LNCaP clone FGC (cell line): ENCODE results near the gene SRSF10.

Source experiments
- DNase-seq: peaks from one replicate; pipeline ENCODE4 v3.0.0-alpha.2; 2011; ENCODE audit warnings: low read depth
- H3K4me3 ChIP-seq: 2 replicates; pipeline ENCODE4 v1.5.1; 2011; ENCODE audit warnings: mild to moderate bottlenecking, low read depth, low read length, control low read depth
- TF ChIP-seq, protein P1 (sequence below): IDR thresholded peaks from 2 replicates; pipeline ENCODE4 v1.5.1; 2012; ENCODE audit warnings: mild to moderate bottlenecking; ENCODE audit not compliant: control insufficient read depth, insufficient read depth; ENCODE audit errors: extremely low read depth

SRSF10 gene

DNA sequence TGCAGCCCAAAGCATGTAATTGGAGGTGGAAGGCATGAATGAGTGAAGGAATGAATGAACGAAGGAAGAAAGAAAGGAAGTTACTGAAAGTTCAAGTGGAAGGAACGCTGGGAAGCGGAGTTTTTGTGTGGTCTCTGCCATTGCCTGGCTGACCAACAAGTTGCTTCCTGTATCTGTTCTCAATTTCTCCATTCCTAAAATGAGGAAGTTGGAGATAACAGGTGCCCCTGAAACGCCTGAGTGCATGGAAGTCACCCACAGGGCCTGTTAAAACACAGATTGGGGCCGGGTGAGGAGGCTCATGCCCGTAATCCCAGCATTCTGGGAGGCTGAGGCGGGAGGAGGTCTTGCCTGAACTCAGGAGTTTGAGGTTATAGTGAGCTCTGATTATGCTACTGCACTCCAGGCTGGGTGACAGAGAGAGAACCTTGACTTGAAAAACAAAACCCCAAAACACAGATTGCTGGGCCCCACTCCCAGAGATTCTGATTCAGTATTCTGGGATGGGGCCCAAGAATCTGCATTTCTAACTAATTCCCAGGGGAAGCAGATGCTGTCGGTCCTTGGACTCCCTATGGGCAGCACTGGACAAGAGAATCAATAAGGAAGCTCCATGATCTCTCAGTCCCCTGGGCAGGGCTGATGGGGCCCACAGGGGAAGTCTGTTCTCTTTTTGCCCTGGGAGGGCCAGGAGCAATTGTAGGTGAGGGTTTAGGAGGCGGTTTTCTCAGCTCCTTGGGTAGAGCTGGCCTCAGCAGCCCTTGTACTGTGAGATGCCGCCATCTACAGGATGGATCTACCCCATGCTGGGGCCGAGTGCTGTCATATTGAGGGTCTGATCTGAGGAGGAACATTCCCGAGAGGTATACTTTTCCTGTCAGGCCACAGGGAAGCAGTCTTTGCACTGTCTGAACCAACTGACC is 63.7 kb downstream of the SRSF10 start:
- no peak overlapping the region for H3K4me3 ChIP-seq
- TF ChIP-seq, protein P1, sequence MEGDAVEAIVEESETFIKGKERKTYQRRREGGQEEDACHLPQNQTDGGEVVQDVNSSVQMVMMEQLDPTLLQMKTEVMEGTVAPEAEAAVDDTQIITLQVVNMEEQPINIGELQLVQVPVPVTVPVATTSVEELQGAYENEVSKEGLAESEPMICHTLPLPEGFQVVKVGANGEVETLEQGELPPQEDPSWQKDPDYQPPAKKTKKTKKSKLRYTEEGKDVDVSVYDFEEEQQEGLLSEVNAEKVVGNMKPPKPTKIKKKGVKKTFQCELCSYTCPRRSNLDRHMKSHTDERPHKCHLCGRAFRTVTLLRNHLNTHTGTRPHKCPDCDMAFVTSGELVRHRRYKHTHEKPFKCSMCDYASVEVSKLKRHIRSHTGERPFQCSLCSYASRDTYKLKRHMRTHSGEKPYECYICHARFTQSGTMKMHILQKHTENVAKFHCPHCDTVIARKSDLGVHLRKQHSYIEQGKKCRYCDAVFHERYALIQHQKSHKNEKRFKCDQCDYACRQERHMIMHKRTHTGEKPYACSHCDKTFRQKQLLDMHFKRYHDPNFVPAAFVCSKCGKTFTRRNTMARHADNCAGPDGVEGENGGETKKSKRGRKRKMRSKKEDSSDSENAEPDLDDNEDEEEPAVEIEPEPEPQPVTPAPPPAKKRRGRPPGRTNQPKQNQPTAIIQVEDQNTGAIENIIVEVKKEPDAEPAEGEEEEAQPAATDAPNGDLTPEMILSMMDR, result peak; percentile 51
- DNase-seq, result peak; percentile 10

DNA sequence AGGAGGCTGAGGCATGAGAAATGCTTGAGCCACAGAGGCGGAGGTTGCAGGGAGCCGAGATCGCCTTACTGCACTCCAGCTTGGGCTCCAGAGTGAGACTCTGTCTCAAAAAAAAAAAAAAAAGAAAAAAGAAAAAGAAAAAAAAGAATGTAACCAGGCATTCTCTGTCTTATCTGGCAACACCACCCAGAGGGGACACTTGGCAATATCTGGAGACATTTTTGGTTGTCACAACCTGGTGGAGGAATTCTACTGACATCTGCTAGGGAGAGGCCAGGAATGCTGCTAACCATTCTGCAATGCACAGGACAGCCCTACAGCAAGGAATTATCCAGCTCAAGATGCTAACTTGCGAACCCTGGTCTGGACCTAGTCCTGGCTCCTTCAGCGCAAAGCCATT is 64.7 kb downstream of the SRSF10 start:
- no peak for DNase-seq
- TF ChIP-seq, protein P1, result no peak
- H3K4me3 ChIP-seq, result no peak overlapping the region

DNA sequence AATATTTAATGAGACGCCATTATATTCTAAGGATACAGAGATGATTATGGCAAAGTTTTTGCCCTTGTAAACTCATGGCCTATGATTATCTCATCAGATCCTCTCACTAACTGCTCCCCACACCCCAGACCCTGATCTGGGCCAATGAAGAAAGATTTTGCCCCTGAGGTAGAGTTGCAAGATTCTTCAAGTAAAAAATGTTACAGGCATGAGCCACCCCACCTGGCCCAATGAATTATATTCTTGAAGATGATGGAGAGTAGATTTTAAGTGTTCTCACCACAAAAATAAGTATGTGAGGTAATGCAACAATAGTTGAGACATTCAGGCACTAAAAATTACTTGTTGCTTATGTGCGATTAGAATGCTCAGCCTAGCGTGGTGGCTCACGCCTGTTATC is 65.2 kb downstream of the SRSF10 start:
- TF ChIP-seq, protein P1, result no peak
- no peak overlapping the region for H3K4me3 ChIP-seq

More for the DNA sequence above, 65.2 kb downstream of the SRSF10 start:
- no peak for DNase-seq
